ENCODE measurements around the gene AQP5. TPM values are rescaled to one million over a fixed set of nuclear protein-coding genes. Genes with fewer than 3 reads are reported as not detected.

AQP5 gene
- total and polyA plus RNA-seq, 2 donors (not counting 3 experiments of a cell fraction or from before 2014, with no cell fraction given) = 0.95 to 2.3 TPM

DNA sequence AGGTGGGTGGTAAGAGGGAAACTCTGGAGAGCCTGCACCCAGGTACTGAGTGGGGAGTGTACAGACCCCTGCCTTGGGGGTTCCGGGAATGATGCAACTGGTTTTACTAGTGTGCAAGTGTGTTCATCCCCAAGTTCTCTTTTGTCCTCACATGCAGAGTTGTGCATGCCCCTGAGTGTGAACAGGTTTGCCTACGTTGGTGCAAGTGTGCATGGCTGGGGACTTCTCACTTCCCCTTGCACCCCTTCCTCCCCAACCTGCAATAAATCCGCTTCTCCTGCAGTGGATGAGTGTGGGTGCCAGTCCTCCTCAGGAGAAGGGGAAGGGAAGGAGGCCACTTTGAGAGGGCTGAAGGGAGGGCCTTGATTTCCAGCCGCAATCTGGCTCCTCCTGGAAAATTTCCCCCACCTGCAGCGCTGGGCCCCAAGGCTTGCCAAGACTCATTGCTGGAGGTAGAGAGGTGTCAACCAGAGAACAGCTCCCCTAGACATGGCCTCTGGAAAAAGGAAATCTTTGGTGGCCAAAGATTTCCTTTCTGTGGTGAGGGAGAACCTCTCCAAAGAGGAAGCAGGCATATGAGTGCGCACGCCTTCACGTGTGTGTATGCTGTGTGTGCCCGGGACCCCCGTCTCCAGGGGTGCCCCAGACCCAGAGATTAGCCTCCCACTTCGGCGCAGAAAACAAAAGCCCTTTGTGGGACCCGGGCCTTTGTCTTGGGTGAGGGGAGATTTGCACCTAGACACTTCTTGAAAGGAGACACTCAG, 5.6 kb upstream of the AQP5 start:
- H2AFZ ChIP-seq (ENCODE audit: low read depth, low read length) = no peak overlapping the region
- dilution Hi-C loops (cut with MboI; ENCODE audit: extremely low pct_ligation_motif_present, low sequenced_read_pairs) = loop anchor here (25.0 kb wide), 1 partner anchor 106 kb away; the partner anchor contains the start of gene ASIC1
- H3K4me2 ChIP-seq (ENCODE audit: insufficient read depth, low read length) = no peak overlapping the region
- no TSS peak for BruUV-seq (replicated peaks)
- H3K27ac ChIP-seq (ENCODE audit: insufficient read depth, low read depth, low read length) = no peak overlapping the region
- H3K79me2 ChIP-seq (ENCODE audit: control insufficient read depth, insufficient read depth, low read length) = no peaks in the 10 kb centered on the region
- no peaks in the 10 kb centered on the region for H3K36me3 ChIP-seq (ENCODE audit: control insufficient read depth in 2 of 2, extremely low read depth in 1 of 2, insufficient read depth in 2 of 2, low read length in 2 of 2)
- no peaks in the 10 kb centered on the region for H4K20me1 ChIP-seq (replicated peaks; ENCODE audit: control insufficient read depth, extremely low read depth, insufficient read depth, low read length)
- H3K9ac ChIP-seq (replicated peaks; ENCODE audit: extremely low read depth, insufficient read depth, low read length) = no peak overlapping the region
- no peak for FAIRE-seq
- intact Hi-C loops (cut with micrococcal nuclease) = no loop called here
- H3K4me1 ChIP-seq (ENCODE audit: control insufficient read depth, extremely low read depth, insufficient read depth, low read length) = peaks cover 22% of the 10 kb centered on the region
- DNase-seq (ENCODE audit: low read depth, low spot score) = no peak
- H3K4me3 ChIP-seq (replicated peaks in 1 of 3; ENCODE audit: insufficient read depth in 1 of 3, low read depth in 1 of 3, low read length in 3 of 3) = no peak overlapping the region
- no peaks in the 10 kb centered on the region for H3K9me1 ChIP-seq (replicated peaks; ENCODE audit: control insufficient read depth, extremely low read depth, insufficient read depth, low read length)
- TF ChIP-seq JUN (IDR thresholded peaks at IDR 0.05; ENCODE audit: borderline replicate concordance, insufficient read depth, insufficient read length, low read depth) = no peak
- TF ChIP-seq EZH2 (IDR thresholded peaks at IDR 0.05; ENCODE audit: borderline replicate concordance, low read depth, low read length, severe bottlenecking) = no peak
- no peak for TF ChIP-seq FOS (IDR thresholded peaks at IDR 0.05; ENCODE audit: borderline replicate concordance, insufficient read depth, low read length)
- TF ChIP-seq, protein P1, sequence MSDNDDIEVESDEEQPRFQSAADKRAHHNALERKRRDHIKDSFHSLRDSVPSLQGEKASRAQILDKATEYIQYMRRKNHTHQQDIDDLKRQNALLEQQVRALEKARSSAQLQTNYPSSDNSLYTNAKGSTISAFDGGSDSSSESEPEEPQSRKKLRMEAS (IDR thresholded peaks at IDR 0.05; ENCODE audit: insufficient read depth, insufficient read length) = no peak
- no peak for TF ChIP-seq MYC (IDR thresholded peaks at IDR 0.05; ENCODE audit: low read depth, low read length)
- TF ChIP-seq, protein P2, sequence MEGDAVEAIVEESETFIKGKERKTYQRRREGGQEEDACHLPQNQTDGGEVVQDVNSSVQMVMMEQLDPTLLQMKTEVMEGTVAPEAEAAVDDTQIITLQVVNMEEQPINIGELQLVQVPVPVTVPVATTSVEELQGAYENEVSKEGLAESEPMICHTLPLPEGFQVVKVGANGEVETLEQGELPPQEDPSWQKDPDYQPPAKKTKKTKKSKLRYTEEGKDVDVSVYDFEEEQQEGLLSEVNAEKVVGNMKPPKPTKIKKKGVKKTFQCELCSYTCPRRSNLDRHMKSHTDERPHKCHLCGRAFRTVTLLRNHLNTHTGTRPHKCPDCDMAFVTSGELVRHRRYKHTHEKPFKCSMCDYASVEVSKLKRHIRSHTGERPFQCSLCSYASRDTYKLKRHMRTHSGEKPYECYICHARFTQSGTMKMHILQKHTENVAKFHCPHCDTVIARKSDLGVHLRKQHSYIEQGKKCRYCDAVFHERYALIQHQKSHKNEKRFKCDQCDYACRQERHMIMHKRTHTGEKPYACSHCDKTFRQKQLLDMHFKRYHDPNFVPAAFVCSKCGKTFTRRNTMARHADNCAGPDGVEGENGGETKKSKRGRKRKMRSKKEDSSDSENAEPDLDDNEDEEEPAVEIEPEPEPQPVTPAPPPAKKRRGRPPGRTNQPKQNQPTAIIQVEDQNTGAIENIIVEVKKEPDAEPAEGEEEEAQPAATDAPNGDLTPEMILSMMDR (IDR thresholded peaks at IDR 0.05; ENCODE audit: extremely low read depth in 1 of 2, insufficient read depth in 1 of 2, low read depth in 1 of 2, low read length in 2 of 2) = no peak
- TF ChIP-seq POLR2AphosphoS5 (IDR thresholded peaks at IDR 0.05; ENCODE audit: insufficient read depth, low read depth, low read length) = no peak
- no peak for TF ChIP-seq POLR2A (IDR thresholded peaks at IDR 0.05; ENCODE audit: low read depth, low read length)
- no peak for TF ChIP-seq GATA2 (IDR thresholded peaks at IDR 0.05; ENCODE audit: insufficient read depth, insufficient read length, low read depth, low read length)
- H3K27me3 ChIP-seq (ENCODE audit: control insufficient read depth in 2 of 2, insufficient read depth in 2 of 2, low read length in 2 of 2) = no peaks in the 10 kb centered on the region
- H3K9me3 ChIP-seq (replicated peaks; ENCODE audit: control insufficient read depth, insufficient read depth, low read length) = no peaks in the 10 kb centered on the region
- ChIA-PET CTCF (interaction anchor here (1.4 kb wide), 1 partner anchor 10 kb away, joined by 3 read pairs; no protein-coding TSS in a partner anchor), POLR2A (no interaction called here)

All from endothelial cell of umbilical vein (primary cell).